NT2/D1 (cell line): ENCODE measurements around the gene HIRA.

Source experiments
- SUZ12 ChIP-seq: IDR thresholded peaks from 2 replicates; pipeline ENCODE4 v1.6.1; 2011; ENCODE audit not compliant: insufficient read length, insufficient read depth; ENCODE audit errors: extremely low read depth
- YY1 ChIP-seq: IDR thresholded peaks from 2 replicates; pipeline ENCODE4 v1.6.1; 2011; ENCODE audit not compliant: insufficient read length, insufficient read depth
- ZNF274 ChIP-seq: IDR thresholded peaks from 2 replicates; pipeline ENCODE4 v1.6.1; 2011; ENCODE audit warnings: mild to moderate bottlenecking, low read depth, low read length

DNA sequence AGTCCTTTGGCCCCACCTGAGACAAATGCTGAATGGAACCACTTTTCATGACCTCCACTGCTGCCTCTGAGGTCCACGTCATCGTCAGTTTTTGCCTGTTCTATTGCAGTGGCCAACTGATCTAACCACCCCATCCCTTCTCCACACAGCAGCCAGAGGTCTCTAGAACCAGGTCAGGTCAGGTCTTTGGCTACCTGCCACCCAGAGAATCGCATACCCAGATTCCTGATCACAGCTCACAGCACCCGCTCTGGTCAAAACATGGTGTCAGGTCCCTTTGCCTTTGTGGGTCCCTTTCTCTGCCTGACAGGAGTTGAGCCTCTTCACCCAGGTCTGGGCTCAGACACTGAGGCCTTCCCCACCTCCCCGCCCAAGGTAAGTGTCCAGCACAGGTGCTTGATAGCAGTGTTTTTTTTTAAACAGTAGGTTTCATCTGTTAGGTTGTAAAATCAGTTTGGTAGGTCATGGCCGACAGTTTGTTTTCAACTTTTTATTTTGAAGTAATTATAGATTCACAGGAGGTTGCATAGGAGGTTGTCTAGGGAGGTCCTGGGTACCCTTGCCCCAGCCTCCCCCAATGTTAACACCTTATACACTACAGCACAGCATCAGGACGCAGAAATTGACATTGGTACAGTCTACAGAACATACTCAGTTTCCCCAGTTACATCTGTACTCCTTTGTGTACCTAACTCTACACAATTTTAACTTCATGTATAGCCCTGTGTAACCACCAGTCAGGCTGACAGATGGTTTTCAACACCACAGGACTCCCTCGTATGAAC lies 9.1 kb upstream of the HIRA start:
- TF ChIP-seq YY1 (no peak), ZNF274 (no peak), SUZ12 (no peak)
